ENCODE results near the gene PEDS1.
"Not testable (repeated sequence)": the region's sequence is repeated elsewhere in the genome, so short reads cannot be mapped to it uniquely, and the experiment has no call there.

PEDS1 gene

DNA sequence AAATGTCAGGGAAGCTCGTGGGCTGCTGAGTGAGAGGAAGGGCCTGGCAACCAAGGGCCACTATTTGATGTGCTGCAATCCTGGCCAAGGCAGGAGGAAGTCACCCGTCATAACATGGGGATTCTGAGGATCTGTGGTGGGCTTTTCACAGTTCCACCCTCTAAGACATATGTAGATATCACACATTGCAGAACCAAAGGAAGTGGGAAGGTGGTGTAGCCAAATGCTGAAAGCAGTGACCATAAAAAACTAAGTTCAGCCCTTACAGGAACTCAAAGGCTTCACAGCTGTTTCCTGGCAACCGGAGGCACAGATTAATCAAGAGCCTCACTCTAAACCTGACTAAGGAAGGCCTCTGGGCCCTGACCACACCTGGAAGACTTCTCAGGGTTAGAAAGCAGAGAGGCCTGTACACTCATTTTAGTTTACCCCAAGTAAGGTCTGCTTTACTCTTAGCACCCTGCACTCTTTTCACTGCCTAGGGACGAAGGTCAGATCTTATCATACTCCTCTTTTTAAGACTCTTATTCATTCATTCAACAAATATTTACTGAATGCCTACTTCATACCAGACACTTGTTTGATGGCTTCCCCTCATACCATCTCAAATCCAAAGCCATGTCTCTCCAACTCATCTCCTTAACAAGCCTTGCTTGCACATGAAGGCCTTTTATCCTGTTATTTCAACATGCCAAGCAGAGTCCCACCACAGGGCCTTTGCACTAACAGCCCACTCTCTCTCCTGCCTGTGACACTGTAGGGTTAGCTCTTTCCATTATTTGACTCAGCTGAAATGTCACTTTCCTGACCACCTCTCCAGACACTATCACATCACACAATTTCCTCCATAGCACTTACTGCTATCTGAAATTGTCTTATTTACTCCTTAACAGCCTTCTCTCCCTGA lies 43.1 kb downstream of the PEDS1 start:
- DNase-seq = no peak

DNA sequence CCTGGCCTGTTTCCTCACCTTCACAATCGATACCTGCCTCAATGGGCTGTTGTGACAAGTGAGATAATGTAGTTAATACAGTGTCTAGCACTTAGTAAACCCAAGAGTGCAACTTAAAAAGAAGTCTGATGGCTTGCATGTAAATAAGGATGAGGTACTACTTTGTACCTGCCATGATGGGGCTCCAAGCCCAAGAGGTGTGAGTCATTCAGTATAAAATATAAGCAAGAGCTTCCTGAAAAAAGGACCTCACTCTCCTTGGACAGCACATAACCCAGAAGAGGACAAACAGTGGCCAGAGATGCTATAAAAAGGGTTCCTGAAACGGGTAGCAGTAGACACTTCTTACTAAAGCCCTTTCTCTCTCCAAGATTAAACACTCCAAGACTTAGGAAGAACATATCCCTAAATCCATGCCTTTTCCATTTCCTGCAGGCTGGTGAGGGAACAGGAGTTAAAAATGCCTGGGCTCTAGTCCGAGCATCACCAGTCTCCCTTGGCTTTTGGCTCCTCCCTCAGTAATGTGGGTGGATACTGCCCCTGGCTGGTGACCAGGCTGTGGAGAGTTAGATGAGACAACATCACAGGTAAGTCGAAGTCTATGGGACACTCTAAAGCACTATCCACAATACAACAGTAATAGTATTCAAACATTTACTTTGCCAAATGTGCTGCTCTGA lies 44.8 kb downstream of the PEDS1 start:
- DNase-seq = no peak

- DNase-seq = no peak
Measured at GRCh38 chr20:50107796-50108331, 45.7 kb downstream of the PEDS1 start.

- no peak for DNase-seq
Measured at GRCh38 chr20:50107086-50107660, 46.4 kb downstream of the PEDS1 start.

DNA sequence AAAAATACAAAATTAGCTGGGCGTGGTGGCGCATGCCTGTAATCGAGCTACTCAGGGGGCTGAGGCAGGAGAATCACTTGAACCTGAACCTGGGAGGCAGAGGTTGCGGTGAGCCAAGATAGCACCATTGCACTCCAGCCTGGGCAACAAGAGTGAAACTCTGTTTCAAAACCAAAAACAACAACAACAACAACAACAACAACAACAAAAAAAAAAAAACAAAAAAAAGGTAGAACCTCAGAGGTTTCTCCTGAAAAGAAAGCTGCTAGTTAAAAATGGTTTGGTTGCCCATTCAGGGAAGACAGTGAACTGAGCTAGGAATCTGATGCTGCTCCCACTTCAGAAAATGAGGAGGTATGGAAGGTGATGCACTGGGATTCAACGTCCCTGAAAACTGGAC lies 46.9 kb downstream of the PEDS1 start:
- not testable (repeated sequence) for DNase-seq

All from NCI-H1105 treated with DMSO at 0.1 percent for 48 hours (cell line).